Epithelial cell of esophagus (primary cell): ENCODE measurements around the gene PAN3.

ENCODE experiments used
- DNase-seq: peaks from one replicate; pipeline ENCODE4 v3.0.0; 2010; ENCODE audit warnings: low read depth
- H3K4me3 ChIP-seq: 2 replicates; pipeline ENCODE4 v1.5.1; 2011; ENCODE audit warnings: mild to moderate bottlenecking, low read length, control low read depth
- TF ChIP-seq, protein P1 (sequence below): IDR thresholded peaks from 2 replicates; pipeline ENCODE4 v1.5.1; 2011; ENCODE audit warnings: low read depth, mild to moderate bottlenecking, low read length, control low read depth, inconsistent platforms; ENCODE audit not compliant: insufficient read depth; ENCODE audit errors: missing control alignments

PAN3 gene

GRCh38 chr13:28161370-28161769 is 23.0 kb downstream of the PAN3 start:
- peak; percentile 38 for DNase-seq
- TF ChIP-seq, protein P1, sequence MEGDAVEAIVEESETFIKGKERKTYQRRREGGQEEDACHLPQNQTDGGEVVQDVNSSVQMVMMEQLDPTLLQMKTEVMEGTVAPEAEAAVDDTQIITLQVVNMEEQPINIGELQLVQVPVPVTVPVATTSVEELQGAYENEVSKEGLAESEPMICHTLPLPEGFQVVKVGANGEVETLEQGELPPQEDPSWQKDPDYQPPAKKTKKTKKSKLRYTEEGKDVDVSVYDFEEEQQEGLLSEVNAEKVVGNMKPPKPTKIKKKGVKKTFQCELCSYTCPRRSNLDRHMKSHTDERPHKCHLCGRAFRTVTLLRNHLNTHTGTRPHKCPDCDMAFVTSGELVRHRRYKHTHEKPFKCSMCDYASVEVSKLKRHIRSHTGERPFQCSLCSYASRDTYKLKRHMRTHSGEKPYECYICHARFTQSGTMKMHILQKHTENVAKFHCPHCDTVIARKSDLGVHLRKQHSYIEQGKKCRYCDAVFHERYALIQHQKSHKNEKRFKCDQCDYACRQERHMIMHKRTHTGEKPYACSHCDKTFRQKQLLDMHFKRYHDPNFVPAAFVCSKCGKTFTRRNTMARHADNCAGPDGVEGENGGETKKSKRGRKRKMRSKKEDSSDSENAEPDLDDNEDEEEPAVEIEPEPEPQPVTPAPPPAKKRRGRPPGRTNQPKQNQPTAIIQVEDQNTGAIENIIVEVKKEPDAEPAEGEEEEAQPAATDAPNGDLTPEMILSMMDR: no peak
- no peak overlapping the region for H3K4me3 ChIP-seq

GRCh38 chr13:28163587-28163986 is 25.2 kb downstream of the PAN3 start:
- TF ChIP-seq, protein P1: no peak
- no peak overlapping the region for H3K4me3 ChIP-seq
- DNase-seq: no peak

GRCh38 chr13:28166257-28166656 is 27.9 kb downstream of the PAN3 start:
- no peak for DNase-seq
- TF ChIP-seq, protein P1: no peak
- no peak overlapping the region for H3K4me3 ChIP-seq

- DNase-seq: peak; percentile 8
- TF ChIP-seq, protein P1: no peak
- H3K4me3 ChIP-seq: no peak overlapping the region
These were observed 32.9 kb downstream of the PAN3 start for GRCh38 chr13:28171266-28171665.

- no peak for DNase-seq
- H3K4me3 ChIP-seq: no peak overlapping the region
- TF ChIP-seq, protein P1: no peak
These were observed 34.6 kb downstream of the PAN3 start for GRCh38 chr13:28172947-28173346.

GRCh38 chr13:28173793-28174192 is 35.4 kb downstream of the PAN3 start:
- peak; percentile 92 for DNase-seq
- no peak overlapping the region for H3K4me3 ChIP-seq
- TF ChIP-seq, protein P1: no peak

GRCh38 chr13:28177327-28177726 is 39.0 kb downstream of the PAN3 start:
- H3K4me3 ChIP-seq: no peak overlapping the region
- TF ChIP-seq, protein P1: no peak
- no peak for DNase-seq
